Naive thymus-derived CD4-positive, alpha-beta T cell (primary cell): Measurements from ENCODE around the gene ST6GALNAC4. TPM values are rescaled to one million over a fixed set of nuclear protein-coding genes. Genes with fewer than 3 reads are reported as not detected.

Experiments used
- ATAC-seq: fragments of 150-1000 bp; cut with Tn5 transposase; 2 replicates; pipeline ENCODE4 v1.10.0; 2021; ENCODE audit warnings: mild to moderate bottlenecking, moderate library complexity
- CTCF ChIA-PET: fragments of 350-600 bp; sonication (Branson Sonifier 250); formaldehyde crosslinking; loops from one replicate; lab custom pipeline; 2021; ENCODE audit warnings: antibody characterized with exemption; lab: Charles Lee
- POLR2A ChIA-PET: fragments of 350-600 bp; sonication (Branson Sonifier 250); formaldehyde crosslinking; loops from one replicate; lab custom pipeline; 2021; ENCODE audit warnings: antibody characterized with exemption, inconsistent platforms; lab: Charles Lee
- DNase-seq, 9 donors: peaks; one replicate each; pipeline versions ENCODE4 v3.0.0 to v3.0.0-alpha.2; 2020 to 2022; ENCODE audit warnings: mixed read lengths in 1 of 9
- H3K27ac ChIP-seq: one replicate; pipeline ENCODE4 v1.7.0; 2013; ENCODE audit warnings: mild to moderate bottlenecking, low read depth, low read length, moderate library complexity
- H3K27me3 ChIP-seq, 2 donors: one replicate each; pipeline ENCODE4 v1.7.0; 2013; ENCODE audit warnings: low read length in 2 of 2, mild to moderate bottlenecking in 2 of 2, moderate library complexity in 2 of 2; ENCODE audit not compliant: control insufficient read depth in 2 of 2, insufficient read depth in 2 of 2
- H3K36me3 ChIP-seq, 3 experiments: 1 replicate in 2 of 3; 2 replicates in 1 of 3; pipeline ENCODE4 v1.7.0; 2013; ENCODE audit warnings: low read length in 3 of 3, mild to moderate bottlenecking in 3 of 3, moderate library complexity in 1 of 3; ENCODE audit not compliant: insufficient read depth in 3 of 3, control insufficient read depth in 2 of 3
- H3K4me1 ChIP-seq, 2 donors: one replicate each; pipeline ENCODE4 v1.7.0; 2013; ENCODE audit warnings: low read length in 2 of 2, mild to moderate bottlenecking in 2 of 2, moderate library complexity in 1 of 2; ENCODE audit not compliant: control insufficient read depth in 2 of 2, insufficient read depth in 2 of 2
- H3K4me3 ChIP-seq: 2 replicates; pipeline ENCODE4 v1.7.0; 2013; ENCODE audit warnings: mild to moderate bottlenecking, low read length
- H3K9me3 ChIP-seq, 3 experiments: 1 replicate in 2 of 3; 2 replicates in 1 of 3; pipeline ENCODE4 v1.7.0; 2013; ENCODE audit warnings: low read length in 3 of 3; ENCODE audit not compliant: control insufficient read depth in 2 of 3
- H3K27ac Mint-ChIP-seq, 9 donors: one replicate each; pipeline ENCODE4 v1.8.0; 2020 to 2022; ENCODE audit warnings: mixed read lengths in 9 of 9, mild to moderate bottlenecking in 8 of 9, moderate library complexity in 5 of 9, inconsistent platforms in 2 of 9
- H3K27me3 Mint-ChIP-seq, 5 donors: one replicate each; pipeline ENCODE4 v1.8.0; 2021 to 2022; ENCODE audit warnings: mixed read lengths in 5 of 5, mild to moderate bottlenecking in 1 of 5
- H3K36me3 Mint-ChIP-seq, 5 donors: one replicate each; pipeline ENCODE4 v1.8.0; 2020 to 2022; ENCODE audit warnings: mixed read lengths in 5 of 5, mild to moderate bottlenecking in 3 of 5, inconsistent platforms in 1 of 5
- H3K4me1 Mint-ChIP-seq, 7 donors: one replicate each; pipeline ENCODE4 v1.8.0; 2020 to 2022; ENCODE audit warnings: mixed read lengths in 7 of 7, mild to moderate bottlenecking in 3 of 7, inconsistent platforms in 1 of 7
- H3K4me3 Mint-ChIP-seq, 10 donors: one replicate each; pipeline ENCODE4 v1.8.0; 2020 to 2022; ENCODE audit warnings: mild to moderate bottlenecking in 10 of 10, mixed read lengths in 10 of 10, moderate library complexity in 6 of 10, inconsistent platforms in 2 of 10
- H3K9me3 Mint-ChIP-seq, 11 donors: one replicate each; pipeline ENCODE4 v1.8.0; 2020 to 2022; ENCODE audit warnings: mixed read lengths in 11 of 11, mild to moderate bottlenecking in 4 of 11, inconsistent platforms in 1 of 11, moderate library complexity in 1 of 11
- intact Hi-C, 2 donors: fragments of 100-400 bp; cut with micrococcal nuclease; formaldehyde crosslinking; loops; one replicate each; pipeline ENCODE4 v1.15.1; 2023
- polyA plus RNA-seq, 2 donors: library from polyadenylated mRNA; unstranded; fragments of 300-500 nt; fragmentation: Illumina TruSeq; gene quantifications; one replicate each; pipeline ENCODE4 v1.2.3, GENCODE V29; 2021
- total RNA-seq, 6 experiments: library from RNA in 5 of 6; stranded (reverse) in 5 of 6; gene quantifications; 1 replicate in 5 of 6; 2 replicates in 1 of 6; pipeline ENCODE4 v1.2.3 and lab custom pipeline; 2021 to 2026

Gene ST6GALNAC4
- total and polyA plus RNA-seq, 7 experiments from 2014 or later, result 20.0 to 51.0 (median 31.2) TPM

- ChIA-PET POLR2A (interaction anchor here (0.8 to 61.3 kb wide), 5 partner anchors 10 to 128 kb away, joined by 3 to 1719 read pairs (median 4); partner anchors contain the start of gene EEIG1), CTCF (interaction anchor here (0.6 to 5.7 kb wide), 5 partner anchors 8 to 134 kb away, joined by 3 to 37 read pairs (median 4); no protein-coding TSS in a partner anchor)
- Mint-ChIP-seq H3K27me3 (no peaks in the 10 kb centered on the region), H3K9me3 (no peaks in the 10 kb centered on the region), H3K36me3 (peaks cover 0 to 30% (median 18%) of the 10 kb centered on the region in 5 donors), H3K27ac (peak overlapping the region; percentile 58 to 98 (median 94)), H3K4me1 (peaks cover 43 to 90% (median 67%) of the 10 kb centered on the region in 7 donors), H3K4me3 (peak overlapping the region in 9 of 10 donors; percentile 34 to 75 (median 63))
- no peaks in the 10 kb centered on the region for H3K27me3 ChIP-seq
- H3K36me3 ChIP-seq, result peaks cover 15 to 83% (median 30%) of the 10 kb centered on the region in 3 experiments
- no peaks in the 10 kb centered on the region for H3K9me3 ChIP-seq
- intact Hi-C loops, result no loop called here
- DNase-seq (no peak), ATAC-seq (no peak)
- H3K27ac ChIP-seq, result peak overlapping the region; percentile 84
- no peak overlapping the region for H3K4me3 ChIP-seq
- H3K4me1 ChIP-seq, result peaks cover 44 to 68% of the 10 kb centered on the region in 2 donors
Observed at GRCh38 chr9:127950513-127951289, 33.9 kb upstream of the ST6GALNAC4 start.

- Mint-ChIP-seq H3K4me1 (peaks cover 41 to 87% (median 63%) of the 10 kb centered on the region in 7 donors), H3K27ac (peak overlapping the region; percentile 58 to 98 (median 90)), H3K9me3 (no peaks in the 10 kb centered on the region), H3K36me3 (peaks cover 0 to 30% (median 15%) of the 10 kb centered on the region in 5 donors), H3K4me3 (peak overlapping the region in 9 of 10 donors; percentile 25 to 75 (median 63)), H3K27me3 (no peaks in the 10 kb centered on the region)
- peaks cover 36 to 61% of the 10 kb centered on the region in 2 donors for H3K4me1 ChIP-seq
- H3K27ac ChIP-seq, result peak overlapping the region; percentile 84
- H3K4me3 ChIP-seq, result no peak overlapping the region
- DNase-seq (no peak), ATAC-seq (peak; percentile 31)
- intact Hi-C loops, result no loop called here
- H3K27me3 ChIP-seq, result no peaks in the 10 kb centered on the region
- CTCF ChIA-PET, result interaction anchor here (0.6 to 2.3 kb wide), 4 partner anchors 74 to 134 kb away, joined by 3 to 16 read pairs (median 6); no protein-coding TSS in a partner anchor
- POLR2A ChIA-PET, result interaction anchor here (0.8 to 61.3 kb wide), 7 partner anchors 9 to 168 kb away, joined by 3 to 1719 read pairs (median 5); partner anchors contain the start of gene EEIG1
- H3K9me3 ChIP-seq, result no peaks in the 10 kb centered on the region
- H3K36me3 ChIP-seq, result peaks cover 15 to 91% (median 29%) of the 10 kb centered on the region in 3 experiments
Observed at GRCh38 chr9:127949827-127950512, 33.1 kb upstream of the ST6GALNAC4 start.

GRCh38 chr9:127947841-127948710, 31.2 kb upstream of the ST6GALNAC4 start:
- ATAC-seq (no peak), DNase-seq (no peak)
- ChIA-PET POLR2A (interaction anchor here (1.0 to 61.3 kb wide), 4 partner anchors 8 to 87 kb away, joined by 3 to 1719 read pairs (median 8); partner anchors contain the start of gene EEIG1), CTCF (interaction anchor here (0.5 to 2.3 kb wide), 4 partner anchors 16 to 87 kb away, joined by 3 to 16 read pairs (median 6); no protein-coding TSS in a partner anchor)
- Histone ChIP-seq H3K36me3 (peaks cover 26 to 93% (median 34%) of the 10 kb centered on the region in 3 experiments), H3K27ac (peak overlapping the region; percentile 49), H3K9me3 (no peaks in the 10 kb centered on the region), H3K4me3 (no peak overlapping the region), H3K4me1 (peaks cover 18 to 49% of the 10 kb centered on the region in 2 donors), H3K27me3 (no peaks in the 10 kb centered on the region)
- intact Hi-C loops, result no loop called here
- Mint-ChIP-seq H3K36me3 (peaks cover 0 to 41% (median 26%) of the 10 kb centered on the region in 5 donors), H3K4me3 (peak overlapping the region in 5 of 10 donors; percentile 21 to 72 (median 47)), H3K9me3 (peaks cover 0 to 6% (median 0%) of the 10 kb centered on the region in 11 donors), H3K27me3 (no peaks in the 10 kb centered on the region), H3K27ac (peak overlapping the region; percentile 54 to 98 (median 87)), H3K4me1 (peaks cover 30 to 84% (median 56%) of the 10 kb centered on the region in 7 donors)

- no peaks in the 10 kb centered on the region for H3K9me3 ChIP-seq
- Mint-ChIP-seq H3K4me1 (peaks cover 34 to 76% (median 54%) of the 10 kb centered on the region in 7 donors), H3K27me3 (no peaks in the 10 kb centered on the region), H3K27ac (peak overlapping the region in 8 of 9 donors; percentile 53 to 98 (median 88)), H3K9me3 (peaks cover 0 to 9% (median 0%) of the 10 kb centered on the region in 11 donors), H3K36me3 (peaks cover 0 to 44% (median 30%) of the 10 kb centered on the region in 5 donors), H3K4me3 (no peak overlapping the region)
- ChIA-PET CTCF (interaction anchor here (1.9 kb wide), 1 partner anchor 89 kb away, joined by 8 read pairs; no protein-coding TSS in a partner anchor), POLR2A (interaction anchor here (6.7 to 61.3 kb wide), 2 partner anchors 38 to 88 kb away, joined by 62 to 1719 read pairs; partner anchors contain the start of gene EEIG1)
- H3K4me1 ChIP-seq, result peaks cover 10 to 37% of the 10 kb centered on the region in 2 donors
- H3K27me3 ChIP-seq, result no peaks in the 10 kb centered on the region
- peak overlapping the region; percentile 40 for H3K27ac ChIP-seq
- peaks cover 27 to 95% (median 46%) of the 10 kb centered on the region in 3 experiments for H3K36me3 ChIP-seq
- DNase-seq, result no peak
- H3K4me3 ChIP-seq, result no peak overlapping the region
- intact Hi-C loops, result no loop called here
- ATAC-seq, result no peak
Observed at GRCh38 chr9:127946728-127947127, 29.9 kb upstream of the ST6GALNAC4 start.

DNA sequence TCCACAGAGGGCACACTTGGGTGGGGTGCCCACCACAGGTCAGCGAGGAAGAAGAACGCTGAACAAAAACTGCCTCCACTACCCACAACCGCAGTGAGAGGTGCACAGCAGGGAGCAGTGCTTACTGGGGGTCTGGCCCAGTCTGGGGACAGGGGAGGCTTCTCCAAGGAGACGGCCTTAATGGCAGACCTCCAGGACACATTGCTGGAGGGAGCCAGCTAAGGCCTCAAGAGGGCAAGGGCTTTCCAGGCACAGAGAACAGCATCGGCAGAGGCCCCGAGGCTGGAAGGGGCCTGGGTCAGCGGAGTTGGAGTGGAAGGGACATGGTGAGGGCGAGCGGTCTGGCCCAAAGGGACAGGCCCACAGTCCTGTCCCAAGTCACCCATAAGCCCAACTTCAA, 29.1 kb upstream of the ST6GALNAC4 start:
- no peaks in the 10 kb centered on the region for H3K9me3 ChIP-seq
- no peak overlapping the region for H3K4me3 ChIP-seq
- peaks cover 10 to 31% of the 10 kb centered on the region in 2 donors for H3K4me1 ChIP-seq
- ATAC-seq (no peak), DNase-seq (no peak)
- no peaks in the 10 kb centered on the region for H3K27me3 ChIP-seq
- H3K36me3 ChIP-seq, result peaks cover 27 to 97% (median 46%) of the 10 kb centered on the region in 3 experiments
- H3K36me3 Mint-ChIP-seq, result peaks cover 0 to 47% (median 29%) of the 10 kb centered on the region in 5 donors
- peak overlapping the region in 7 of 9 donors; percentile 53 to 91 (median 70) for H3K27ac Mint-ChIP-seq
- ChIA-PET POLR2A (interaction anchor here (6.7 to 61.3 kb wide), 2 partner anchors 38 to 88 kb away, joined by 62 to 1719 read pairs; partner anchors contain the start of gene EEIG1), CTCF (interaction anchor here (1.9 kb wide), 1 partner anchor 89 kb away, joined by 8 read pairs; no protein-coding TSS in a partner anchor)
- H3K9me3 Mint-ChIP-seq, result peaks cover 0 to 9% (median 0%) of the 10 kb centered on the region in 11 donors
- peaks cover 28 to 71% (median 50%) of the 10 kb centered on the region in 7 donors for H3K4me1 Mint-ChIP-seq
- peak overlapping the region; percentile 40 for H3K27ac ChIP-seq
- intact Hi-C loops, result no loop called here
- H3K4me3 Mint-ChIP-seq, result no peak overlapping the region
- no peaks in the 10 kb centered on the region for H3K27me3 Mint-ChIP-seq
